Measurements from ENCODE around the gene STK32B. TPM values are rescaled to one million over a fixed set of nuclear protein-coding genes. Genes with fewer than 3 reads are reported as not detected.

The STK32B gene
- total RNA-seq, 2 donors from 2014 or later = not detected

GRCh38 chr4:5019796-5020195 is 31.5 kb upstream of the STK32B start:
- no peak overlapping the region for H3K4me3 Mint-ChIP-seq

GRCh38 chr4:5020341-5020740 is 30.9 kb upstream of the STK32B start:
- no peaks in the 10 kb centered on the region for H3K4me1 Mint-ChIP-seq
- H3K4me3 Mint-ChIP-seq = no peak overlapping the region
- no peak for ATAC-seq (replicated peaks)
- H3K27ac Mint-ChIP-seq = no peak overlapping the region
- no peaks in the 10 kb centered on the region for H3K9me3 Mint-ChIP-seq
- H3K36me3 Mint-ChIP-seq (ENCODE audit: low read depth) = no peaks in the 10 kb centered on the region
- peaks cover 23% of the 10 kb centered on the region for H3K27me3 Mint-ChIP-seq

More at GRCh38 chr4:5019796-5020195, 31.5 kb upstream of the STK32B start:
- Mint-ChIP-seq H3K36me3 (ENCODE audit: low read depth) (no peaks in the 10 kb centered on the region), H3K27me3 (peaks cover 23% of the 10 kb centered on the region), H3K9me3 (no peaks in the 10 kb centered on the region), H3K27ac (no peak overlapping the region), H3K4me1 (no peaks in the 10 kb centered on the region)
- ATAC-seq (replicated peaks) = no peak

GRCh38 chr4:5021546-5021945 is 29.7 kb upstream of the STK32B start:
- ATAC-seq (replicated peaks) = no peak
- no peak overlapping the region for H3K27ac Mint-ChIP-seq
- H3K36me3 Mint-ChIP-seq (ENCODE audit: low read depth) = no peaks in the 10 kb centered on the region
- no peaks in the 10 kb centered on the region for H3K9me3 Mint-ChIP-seq
- no peak overlapping the region for H3K4me3 Mint-ChIP-seq
- no peaks in the 10 kb centered on the region for H3K4me1 Mint-ChIP-seq
- peaks cover 22% of the 10 kb centered on the region for H3K27me3 Mint-ChIP-seq

- no peak for ATAC-seq (replicated peaks)
- H3K27ac Mint-ChIP-seq = no peak overlapping the region
- no peak overlapping the region for H3K4me3 Mint-ChIP-seq
- no peaks in the 10 kb centered on the region for H3K36me3 Mint-ChIP-seq (ENCODE audit: low read depth)
- peaks cover 14% of the 10 kb centered on the region for H3K27me3 Mint-ChIP-seq
- H3K4me1 Mint-ChIP-seq = no peaks in the 10 kb centered on the region
- no peaks in the 10 kb centered on the region for H3K9me3 Mint-ChIP-seq
These were observed 26.6 kb upstream of the STK32B start for GRCh38 chr4:5024673-5025072.

GRCh38 chr4:5026371-5026770 is 24.9 kb upstream of the STK32B start:
- Mint-ChIP-seq H3K27ac (no peak overlapping the region), H3K27me3 (peaks cover 18% of the 10 kb centered on the region), H3K4me3 (no peak overlapping the region), H3K4me1 (no peaks in the 10 kb centered on the region), H3K9me3 (no peaks in the 10 kb centered on the region), H3K36me3 (ENCODE audit: low read depth) (no peaks in the 10 kb centered on the region)
- ATAC-seq (replicated peaks) = no peak

GRCh38 chr4:5027346-5027745 is 23.9 kb upstream of the STK32B start:
- ATAC-seq (replicated peaks) = no peak
- no peak overlapping the region for H3K4me3 Mint-ChIP-seq
- no peaks in the 10 kb centered on the region for H3K4me1 Mint-ChIP-seq
- H3K9me3 Mint-ChIP-seq = no peaks in the 10 kb centered on the region
- no peaks in the 10 kb centered on the region for H3K36me3 Mint-ChIP-seq (ENCODE audit: low read depth)
- no peak overlapping the region for H3K27ac Mint-ChIP-seq
- H3K27me3 Mint-ChIP-seq = peaks cover 18% of the 10 kb centered on the region

GRCh38 chr4:5028480-5028879 is 22.8 kb upstream of the STK32B start:
- Mint-ChIP-seq H3K4me1 (no peaks in the 10 kb centered on the region), H3K27ac (no peak overlapping the region)
- ATAC-seq (replicated peaks) = no peak

GRCh38 chr4:5029447-5029846 is 21.8 kb upstream of the STK32B start:
- Mint-ChIP-seq H3K9me3 (no peaks in the 10 kb centered on the region), H3K27me3 (peaks cover 15% of the 10 kb centered on the region), H3K27ac (no peak overlapping the region), H3K36me3 (ENCODE audit: low read depth) (no peaks in the 10 kb centered on the region), H3K4me1 (no peaks in the 10 kb centered on the region), H3K4me3 (no peak overlapping the region)
- no peak for ATAC-seq (replicated peaks)

More at GRCh38 chr4:5028480-5028879, 22.8 kb upstream of the STK32B start:
- Mint-ChIP-seq H3K4me3 (no peak overlapping the region), H3K36me3 (ENCODE audit: low read depth) (no peaks in the 10 kb centered on the region), H3K27me3 (peaks cover 15% of the 10 kb centered on the region), H3K9me3 (no peaks in the 10 kb centered on the region)

GRCh38 chr4:5030221-5030620 is 21.1 kb upstream of the STK32B start:
- H3K4me3 Mint-ChIP-seq = no peak overlapping the region
- H3K9me3 Mint-ChIP-seq = no peaks in the 10 kb centered on the region
- H3K27me3 Mint-ChIP-seq = peaks cover 16% of the 10 kb centered on the region
- no peak overlapping the region for H3K27ac Mint-ChIP-seq
- H3K36me3 Mint-ChIP-seq (ENCODE audit: low read depth) = no peaks in the 10 kb centered on the region
- no peak for ATAC-seq (replicated peaks)
- no peaks in the 10 kb centered on the region for H3K4me1 Mint-ChIP-seq

- no peak overlapping the region for H3K4me3 Mint-ChIP-seq
- no peaks in the 10 kb centered on the region for H3K36me3 Mint-ChIP-seq (ENCODE audit: low read depth)
- H3K27ac Mint-ChIP-seq = no peak overlapping the region
- no peak for ATAC-seq (replicated peaks)
- H3K9me3 Mint-ChIP-seq = no peaks in the 10 kb centered on the region
- no peaks in the 10 kb centered on the region for H3K4me1 Mint-ChIP-seq
- peaks cover 13% of the 10 kb centered on the region for H3K27me3 Mint-ChIP-seq
These were observed 20.4 kb upstream of the STK32B start for GRCh38 chr4:5030927-5031326.

GRCh38 chr4:5032813-5033212 is 18.5 kb upstream of the STK32B start:
- H3K36me3 Mint-ChIP-seq (ENCODE audit: low read depth) = no peaks in the 10 kb centered on the region
- no peaks in the 10 kb centered on the region for H3K9me3 Mint-ChIP-seq
- H3K4me1 Mint-ChIP-seq = no peaks in the 10 kb centered on the region
- H3K27me3 Mint-ChIP-seq = peaks cover 7% of the 10 kb centered on the region
- H3K4me3 Mint-ChIP-seq = no peak overlapping the region
- no peak for ATAC-seq (replicated peaks)
- H3K27ac Mint-ChIP-seq = no peak overlapping the region

GRCh38 chr4:5033281-5033841 is 17.9 kb upstream of the STK32B start:
- Mint-ChIP-seq H3K9me3 (no peaks in the 10 kb centered on the region), H3K36me3 (ENCODE audit: low read depth) (no peaks in the 10 kb centered on the region)

GRCh38 chr4:5034206-5034605 is 17.1 kb upstream of the STK32B start:
- no peaks in the 10 kb centered on the region for H3K36me3 Mint-ChIP-seq (ENCODE audit: low read depth)
- peaks cover 11% of the 10 kb centered on the region for H3K27me3 Mint-ChIP-seq
- no peak overlapping the region for H3K27ac Mint-ChIP-seq
- no peaks in the 10 kb centered on the region for H3K4me1 Mint-ChIP-seq
- ATAC-seq (replicated peaks) = no peak
- no peaks in the 10 kb centered on the region for H3K9me3 Mint-ChIP-seq
- H3K4me3 Mint-ChIP-seq = no peak overlapping the region

More at GRCh38 chr4:5033281-5033841, 17.9 kb upstream of the STK32B start:
- Mint-ChIP-seq H3K4me3 (no peak overlapping the region), H3K27me3 (peaks cover 10% of the 10 kb centered on the region), H3K4me1 (no peaks in the 10 kb centered on the region), H3K27ac (no peak overlapping the region)
- ATAC-seq (replicated peaks) = no peak

GRCh38 chr4:5036239-5036638 is 15.0 kb upstream of the STK32B start:
- Mint-ChIP-seq H3K4me1 (no peaks in the 10 kb centered on the region), H3K4me3 (no peak overlapping the region), H3K27me3 (peaks cover 12% of the 10 kb centered on the region), H3K9me3 (no peaks in the 10 kb centered on the region), H3K27ac (no peak overlapping the region), H3K36me3 (ENCODE audit: low read depth) (no peaks in the 10 kb centered on the region)
- no peak for ATAC-seq (replicated peaks)

GRCh38 chr4:5037553-5038551 is 13.4 kb upstream of the STK32B start:
- no peaks in the 10 kb centered on the region for H3K9me3 Mint-ChIP-seq
- no peaks in the 10 kb centered on the region for H3K4me1 Mint-ChIP-seq
- H3K4me3 Mint-ChIP-seq = no peak overlapping the region
- no peak overlapping the region for H3K27ac Mint-ChIP-seq
- ATAC-seq (replicated peaks) = no peak
- peaks cover 12% of the 10 kb centered on the region for H3K27me3 Mint-ChIP-seq
- H3K36me3 Mint-ChIP-seq (ENCODE audit: low read depth) = no peaks in the 10 kb centered on the region

Measured in activated T-helper 17 cell treated with anti-CD3 and anti-CD28 coated beads, Interleukin-2, amount 50 U/mL, for 72 hours (primary cell).